ENCODE measurements around the gene AFF3.

DNA sequence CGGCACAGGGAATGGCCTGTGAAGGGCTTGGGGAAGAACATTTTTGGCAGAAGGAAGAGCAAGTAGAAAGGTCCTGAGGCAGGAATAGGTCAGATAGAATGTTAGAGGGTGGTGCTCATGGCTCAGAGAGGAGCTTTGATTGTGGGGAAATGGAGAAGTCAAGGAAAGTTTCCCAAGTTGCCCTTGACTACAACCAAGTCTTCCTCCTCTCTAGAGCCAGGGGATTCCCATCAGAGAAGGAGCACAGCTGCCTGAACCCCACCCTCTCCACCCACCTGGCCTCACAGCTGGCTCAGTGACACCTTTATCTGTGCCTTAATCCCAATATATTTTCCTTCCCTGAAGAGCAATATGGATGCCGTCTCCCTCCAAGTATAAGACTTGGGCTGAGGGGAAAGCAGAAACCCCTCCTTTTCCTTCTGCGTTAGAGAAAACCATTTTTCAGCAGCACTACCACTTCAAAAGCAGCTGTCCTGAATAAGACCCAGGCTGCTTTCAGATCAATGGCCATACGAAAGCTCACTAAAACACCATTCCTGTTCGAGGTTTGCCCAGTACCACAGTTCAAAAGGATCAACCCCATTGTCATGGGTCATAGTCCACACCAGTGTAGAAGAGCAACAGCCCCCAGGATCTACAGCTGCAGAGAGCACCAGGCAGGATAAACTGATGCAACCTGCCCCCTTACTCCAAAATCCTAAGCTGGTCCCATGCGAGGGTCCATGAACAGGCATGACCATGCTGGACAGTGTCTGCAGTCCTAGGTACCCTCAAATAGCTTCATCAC, 199.6 kb downstream of the AFF3 start:
- TF ChIP-seq, protein P1, sequence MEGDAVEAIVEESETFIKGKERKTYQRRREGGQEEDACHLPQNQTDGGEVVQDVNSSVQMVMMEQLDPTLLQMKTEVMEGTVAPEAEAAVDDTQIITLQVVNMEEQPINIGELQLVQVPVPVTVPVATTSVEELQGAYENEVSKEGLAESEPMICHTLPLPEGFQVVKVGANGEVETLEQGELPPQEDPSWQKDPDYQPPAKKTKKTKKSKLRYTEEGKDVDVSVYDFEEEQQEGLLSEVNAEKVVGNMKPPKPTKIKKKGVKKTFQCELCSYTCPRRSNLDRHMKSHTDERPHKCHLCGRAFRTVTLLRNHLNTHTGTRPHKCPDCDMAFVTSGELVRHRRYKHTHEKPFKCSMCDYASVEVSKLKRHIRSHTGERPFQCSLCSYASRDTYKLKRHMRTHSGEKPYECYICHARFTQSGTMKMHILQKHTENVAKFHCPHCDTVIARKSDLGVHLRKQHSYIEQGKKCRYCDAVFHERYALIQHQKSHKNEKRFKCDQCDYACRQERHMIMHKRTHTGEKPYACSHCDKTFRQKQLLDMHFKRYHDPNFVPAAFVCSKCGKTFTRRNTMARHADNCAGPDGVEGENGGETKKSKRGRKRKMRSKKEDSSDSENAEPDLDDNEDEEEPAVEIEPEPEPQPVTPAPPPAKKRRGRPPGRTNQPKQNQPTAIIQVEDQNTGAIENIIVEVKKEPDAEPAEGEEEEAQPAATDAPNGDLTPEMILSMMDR (IDR thresholded peaks at IDR 0.05): no peak
- no peak for TF ChIP-seq POLR2A (IDR thresholded peaks at IDR 0.05)
